GM18861 (cell line): ENCODE data around the gene ANAPC16.
"Not testable (repeated sequence)": the region's sequence is repeated elsewhere in the genome, so short reads cannot be mapped to it uniquely, and the experiment has no call there.

Source experiments
- ATAC-seq: cut with Tn5 transposase; IDR thresholded peaks from one replicate; pipeline ENCODE4 v1.9.1; 2021; ENCODE audit not compliant: unreplicated experiment

Gene ANAPC16

DNA sequence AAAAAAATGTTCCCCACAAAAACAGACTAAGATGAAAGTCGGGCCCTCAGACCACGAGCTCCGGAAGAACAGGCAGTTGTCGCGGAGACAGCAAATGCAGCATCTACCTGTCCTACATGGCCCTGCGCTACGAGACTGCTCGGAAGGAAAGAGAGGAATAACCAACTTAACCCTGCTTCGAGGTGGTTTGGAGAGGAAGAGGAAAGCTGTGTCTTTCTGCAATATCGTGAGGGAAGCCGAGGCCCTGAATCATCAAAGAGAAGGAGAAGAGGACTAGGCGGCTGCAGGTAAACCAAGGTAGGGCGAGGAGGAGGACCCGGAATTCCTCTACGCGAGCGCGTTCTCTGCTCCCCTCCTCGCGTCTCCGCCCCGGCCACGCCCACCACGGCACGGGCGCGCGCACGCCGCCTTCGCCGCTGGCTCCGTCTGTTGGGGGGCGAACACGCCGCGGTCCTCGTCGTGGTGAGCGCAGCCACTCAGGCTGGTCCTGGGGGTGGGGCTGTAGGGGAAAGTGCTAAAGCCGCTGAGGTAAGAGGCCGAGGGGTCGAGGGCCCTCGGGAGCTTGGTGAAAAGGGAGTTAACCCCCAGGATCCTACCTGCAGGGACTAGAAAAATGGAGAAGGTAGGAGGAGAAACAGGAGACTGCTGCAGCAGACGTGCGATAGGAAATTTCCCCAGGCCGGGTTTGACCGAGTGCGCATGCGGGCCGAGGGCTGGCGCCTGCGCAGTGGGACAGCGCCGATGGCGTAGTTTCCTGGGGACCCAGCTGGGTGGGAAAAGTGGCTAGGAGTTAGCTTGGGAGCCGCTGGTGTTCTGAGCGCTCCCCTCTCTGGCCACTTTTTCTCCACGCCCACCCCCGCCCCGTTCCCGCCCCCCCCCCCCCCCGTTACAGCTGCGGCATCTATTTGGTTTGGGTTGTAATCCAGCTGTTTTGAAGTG is at the start of gene ANAPC16, which contains the start of gene ASCC1:
TSS of gene ANAPC16 (plus strand) at position 402 of the 939 bp plus-strand sequence. CDS start 7,903 bp downstream, outside the sequence.
TSS of gene ASCC1 (minus strand) at position 666 of the 939 bp plus-strand sequence. CDS start 2,978 bp downstream, outside the sequence.
- ATAC-seq, result peak; percentile 70

- ATAC-seq, result no peak
These were observed 48.7 kb upstream of the ANAPC16 start for GRCh38 chr10:72167118-72167517.

DNA sequence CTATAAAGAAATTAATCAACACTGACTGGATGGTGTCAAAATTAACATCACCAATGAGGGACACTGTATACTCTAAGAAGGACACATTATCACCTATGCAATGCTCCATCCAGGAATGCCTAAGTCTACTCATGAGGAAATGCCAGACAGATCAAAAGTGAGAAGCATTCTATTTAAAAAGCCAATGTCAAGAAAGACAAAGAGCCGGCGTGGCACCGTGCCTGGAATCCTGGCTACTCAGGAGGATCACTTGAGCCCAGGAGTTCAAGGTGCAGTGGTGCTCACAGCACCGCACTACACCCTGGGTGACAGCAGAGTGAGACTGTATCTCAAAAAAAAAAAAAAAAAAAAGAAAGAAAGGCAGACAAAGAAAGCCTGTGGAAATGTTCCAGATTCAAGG is 45.5 kb upstream of the ANAPC16 start:
- no peak for ATAC-seq

DNA sequence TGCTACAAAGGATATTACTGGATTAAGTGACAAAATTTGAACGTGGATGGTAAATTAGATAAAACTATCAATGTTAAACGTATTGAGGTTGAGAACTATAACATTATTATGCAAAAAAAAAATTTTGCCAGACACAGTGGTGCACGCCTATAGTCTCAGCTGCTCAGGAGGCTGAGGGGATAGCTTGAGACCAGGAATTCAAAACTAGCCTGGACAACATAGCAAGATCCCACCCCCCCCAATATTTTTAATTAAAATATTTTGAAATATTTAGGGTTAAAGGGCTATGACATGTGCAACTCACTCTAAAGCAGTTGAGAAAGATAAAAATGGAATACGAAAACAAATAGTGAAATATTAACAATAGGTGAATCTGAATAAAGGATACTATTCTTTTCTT is 45.1 kb upstream of the ANAPC16 start:
- ATAC-seq, result no peak

DNA sequence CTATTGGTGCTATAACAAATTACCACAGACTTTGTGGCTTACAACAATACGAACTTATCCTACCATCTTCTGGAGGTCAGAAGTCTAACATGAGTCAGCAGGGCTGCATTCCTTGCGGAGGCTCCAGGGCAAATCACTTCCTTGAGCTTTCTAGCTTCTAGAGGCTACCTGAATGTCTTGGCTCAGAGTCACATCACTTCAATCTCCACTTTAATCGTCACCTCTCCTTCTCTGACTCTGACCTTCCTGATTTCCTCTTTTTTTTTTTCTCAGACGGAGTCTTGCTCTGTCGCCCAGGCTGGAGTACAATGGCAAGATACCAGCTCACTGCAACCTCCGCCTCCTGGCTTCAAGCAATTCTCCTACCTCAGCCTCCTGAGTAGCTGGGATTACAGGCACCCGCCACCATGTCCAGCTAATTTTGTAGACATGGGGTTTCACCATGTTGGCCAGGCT is 44.6 kb upstream of the ANAPC16 start:
- no peak for ATAC-seq

DNA sequence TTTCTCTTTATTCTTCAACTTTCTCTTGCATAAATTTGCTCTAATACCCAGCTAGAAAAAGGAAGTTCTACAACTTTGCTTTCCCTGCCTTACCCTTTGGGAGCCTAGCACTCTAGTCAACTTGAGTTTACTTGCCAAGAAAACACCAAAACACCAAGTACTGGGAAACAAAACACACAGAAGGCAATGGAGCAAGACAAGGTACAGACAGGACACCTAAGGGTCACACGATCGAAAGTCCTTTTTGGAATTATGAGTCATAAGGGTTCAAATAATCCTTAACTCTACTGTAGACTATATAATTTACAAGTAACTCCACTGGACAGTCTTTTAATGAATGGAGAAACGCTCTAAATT is 42.6 kb upstream of the ANAPC16 start:
- ATAC-seq, result no peak

DNA sequence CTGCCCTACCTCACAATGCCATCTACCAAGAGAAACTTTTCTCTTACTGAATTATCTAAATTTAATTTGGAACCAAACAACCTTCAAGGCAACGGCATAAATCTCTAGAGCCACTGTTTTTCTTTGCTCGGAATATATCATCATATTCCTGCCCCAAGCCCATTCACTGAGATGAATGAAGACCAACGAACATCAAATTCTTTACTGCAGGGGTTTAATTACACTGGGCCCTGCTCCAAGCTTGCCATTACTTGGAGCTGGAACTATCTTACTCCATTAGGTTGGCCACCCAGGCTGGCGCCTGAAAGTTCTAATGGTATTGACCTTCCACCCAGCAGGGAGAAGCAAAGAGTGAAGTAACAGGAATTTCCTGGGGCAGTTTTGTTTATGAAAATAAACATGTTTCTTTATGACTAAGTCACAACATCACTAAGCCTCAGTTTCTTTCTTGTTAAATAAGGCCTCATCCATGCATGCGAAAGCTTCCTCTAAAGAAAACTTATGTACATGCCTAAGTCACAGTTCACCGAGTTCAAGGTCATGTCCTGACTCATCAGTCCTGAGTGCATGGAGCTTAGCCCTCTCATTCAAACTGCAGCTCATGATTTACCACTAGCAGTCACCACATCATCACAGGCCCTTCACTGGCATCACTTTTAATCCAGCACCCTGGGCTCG is 42.1 kb upstream of the ANAPC16 start:
- ATAC-seq, result peak; percentile 56

- no peak for ATAC-seq
These were observed 41.5 kb upstream of the ANAPC16 start for GRCh38 chr10:72174297-72174662.

DNA sequence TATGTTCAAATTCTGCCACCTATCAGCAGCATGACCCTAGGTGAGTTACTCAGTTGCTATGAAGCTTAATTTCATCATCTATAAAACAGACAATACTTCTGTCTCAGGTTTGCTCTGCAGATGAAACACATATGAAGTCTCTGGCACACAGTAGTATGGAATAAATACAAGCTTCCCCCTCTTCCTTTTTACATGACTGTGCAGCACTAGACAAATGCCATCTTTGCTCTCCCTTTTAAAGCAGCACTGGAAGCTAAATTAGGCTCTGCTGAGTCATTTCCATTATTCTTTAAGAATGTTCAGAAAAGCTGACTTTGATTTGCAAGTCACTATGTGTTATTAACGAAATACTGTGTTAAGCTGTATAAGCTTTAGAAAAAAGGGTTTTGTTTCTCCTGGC is 40.7 kb upstream of the ANAPC16 start:
- ATAC-seq, result no peak

DNA sequence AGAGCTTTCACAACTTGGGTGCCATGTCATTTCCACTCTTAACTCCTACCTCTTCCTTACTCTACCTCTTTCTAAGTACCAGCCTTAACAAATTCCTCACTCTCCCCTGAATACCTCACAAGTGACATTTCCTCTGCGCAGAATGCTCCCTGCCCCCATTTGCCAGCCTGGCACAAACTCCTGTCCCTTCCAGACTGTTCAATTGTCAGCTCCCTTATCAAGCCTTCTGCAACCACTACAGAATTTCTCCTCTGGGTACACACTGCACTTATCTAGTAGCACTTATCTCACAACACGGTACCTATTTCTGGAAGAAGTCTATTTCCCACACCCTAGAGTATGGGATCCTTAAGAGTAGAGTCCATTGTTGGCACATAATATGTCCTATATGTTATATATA is 39.1 kb upstream of the ANAPC16 start:
- ATAC-seq, result no peak

DNA sequence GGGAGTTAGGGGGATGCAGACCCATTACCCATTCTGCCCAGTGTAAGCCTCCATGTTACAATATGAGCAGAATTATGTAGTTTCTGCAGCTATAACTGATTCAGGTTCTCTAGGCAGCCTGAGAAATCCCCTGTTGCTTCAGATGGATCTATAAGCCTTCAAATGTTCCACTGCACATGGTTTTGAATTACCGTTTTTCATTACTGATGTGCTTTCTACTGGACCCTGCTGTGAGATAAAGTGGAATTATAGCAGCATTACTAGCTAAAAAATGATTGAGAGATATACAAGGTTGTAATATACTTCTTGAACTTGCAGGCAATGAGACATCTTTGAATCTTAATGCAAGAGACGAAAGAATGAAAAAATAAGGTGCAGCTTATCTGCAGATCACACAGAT is 38.4 kb upstream of the ANAPC16 start:
- ATAC-seq, result no peak

GRCh38 chr10:72184156-72184555 is 31.7 kb upstream of the ANAPC16 start:
- ATAC-seq, result no peak

DNA sequence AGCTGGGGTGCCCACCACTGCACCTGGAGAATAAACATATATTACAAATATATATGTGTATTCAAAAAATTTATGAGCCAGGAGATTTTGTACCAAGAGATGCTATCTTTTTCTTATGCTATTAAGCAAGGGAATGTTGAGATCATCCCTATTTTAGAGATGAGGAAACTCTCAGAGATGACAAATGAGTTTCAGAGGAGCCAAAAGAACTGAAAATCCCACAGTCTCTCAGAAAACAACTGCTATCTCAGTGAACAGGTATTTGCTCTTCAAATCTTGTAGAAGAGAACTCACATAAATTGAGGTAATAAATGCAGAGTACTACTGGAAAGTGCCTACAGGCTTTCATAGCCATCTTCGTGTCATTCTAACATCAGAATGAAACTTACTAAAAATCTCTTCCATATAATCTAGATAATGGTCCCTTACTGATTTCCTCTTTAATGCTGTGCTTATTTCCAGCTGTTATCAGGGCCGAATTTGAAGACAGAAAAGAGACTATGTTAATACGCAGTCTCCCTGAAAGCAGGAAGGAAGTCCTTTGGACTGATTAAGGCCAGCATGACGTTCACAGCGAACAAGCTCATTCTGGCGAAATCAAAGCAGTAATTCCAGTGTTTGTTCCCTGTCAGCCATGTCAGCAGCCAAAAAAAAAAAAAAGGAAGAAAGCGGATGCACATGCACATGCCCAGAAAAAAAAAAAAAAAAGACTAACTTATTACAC is 29.4 kb upstream of the ANAPC16 start:
- no peak for ATAC-seq

DNA sequence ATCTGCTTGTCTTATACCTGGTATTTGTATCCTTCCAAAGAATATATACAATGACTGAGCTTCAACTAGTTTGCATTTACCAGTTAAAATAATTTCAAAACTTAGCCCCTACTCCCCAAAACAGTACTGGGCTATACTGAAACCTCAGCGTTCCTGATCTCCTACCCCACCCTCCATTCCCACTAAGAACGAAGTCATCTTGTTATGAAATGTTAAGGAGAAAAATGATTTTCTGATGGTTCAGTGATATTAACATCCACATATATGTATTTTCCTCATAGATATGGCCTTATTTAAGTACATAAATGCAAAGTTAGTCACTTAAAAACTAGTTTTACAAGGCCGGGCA is 28.9 kb upstream of the ANAPC16 start:
- no peak for ATAC-seq

DNA sequence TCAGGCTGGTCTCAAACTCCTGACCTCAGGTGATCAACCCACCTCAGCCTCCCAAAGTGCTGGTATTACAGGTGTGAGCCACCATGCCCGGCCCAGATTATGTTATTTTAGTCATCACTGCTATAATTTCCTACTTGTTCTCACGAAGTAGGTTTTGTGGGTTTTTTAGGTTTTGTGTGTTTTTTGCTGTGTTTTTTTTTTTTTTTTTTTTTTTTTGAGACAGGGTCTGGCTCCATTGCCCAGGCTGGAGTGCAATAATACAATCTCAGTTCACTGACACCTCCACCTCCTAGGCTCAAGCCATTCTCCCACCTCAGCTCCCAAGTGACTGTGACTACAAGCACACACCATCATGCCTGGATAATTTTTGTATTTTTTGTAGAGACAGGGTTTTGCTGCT is 20.9 kb upstream of the ANAPC16 start:
- ATAC-seq, result no peak

GRCh38 chr10:72200883-72201282 is 14.9 kb upstream of the ANAPC16 start:
- ATAC-seq, result no peak

DNA sequence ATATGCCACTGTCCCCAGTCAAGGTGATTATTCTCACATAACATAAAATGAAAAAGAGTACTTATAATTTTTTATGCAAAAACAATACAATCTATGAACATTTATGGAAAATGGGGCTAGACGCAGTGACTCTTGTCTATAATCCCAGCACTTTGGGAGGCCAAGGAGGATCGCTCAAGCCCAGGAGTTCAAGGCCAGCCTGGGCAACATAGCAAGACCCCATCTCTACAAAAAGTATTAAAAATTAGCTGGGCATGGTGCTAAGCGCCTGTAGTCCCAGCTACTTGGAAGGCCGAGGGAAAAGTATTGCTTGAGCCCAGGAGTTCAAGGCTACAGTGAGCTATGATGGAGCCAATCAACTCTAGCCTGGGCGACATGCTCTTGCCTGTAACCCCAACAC is 14.5 kb upstream of the ANAPC16 start:
- ATAC-seq, result no peak

DNA sequence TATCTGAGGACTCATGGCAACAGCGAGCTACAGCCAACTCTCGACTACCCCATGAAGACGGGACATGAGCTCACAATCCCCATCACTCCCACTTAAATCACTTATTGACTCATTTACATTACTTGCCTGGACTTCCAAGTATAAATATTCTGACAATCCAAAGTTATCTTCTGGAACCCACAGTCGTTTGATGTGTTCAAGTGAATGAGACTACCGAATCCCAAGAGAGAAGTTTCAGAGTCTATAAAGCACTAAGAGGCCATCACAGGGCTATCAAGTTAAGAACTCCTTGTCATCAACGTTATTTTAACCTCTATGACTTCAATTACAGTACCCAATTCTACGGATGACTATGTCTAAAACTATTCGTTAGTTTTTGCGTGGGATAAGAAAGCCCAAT is 11.5 kb upstream of the ANAPC16 start:
- no peak for ATAC-seq

DNA sequence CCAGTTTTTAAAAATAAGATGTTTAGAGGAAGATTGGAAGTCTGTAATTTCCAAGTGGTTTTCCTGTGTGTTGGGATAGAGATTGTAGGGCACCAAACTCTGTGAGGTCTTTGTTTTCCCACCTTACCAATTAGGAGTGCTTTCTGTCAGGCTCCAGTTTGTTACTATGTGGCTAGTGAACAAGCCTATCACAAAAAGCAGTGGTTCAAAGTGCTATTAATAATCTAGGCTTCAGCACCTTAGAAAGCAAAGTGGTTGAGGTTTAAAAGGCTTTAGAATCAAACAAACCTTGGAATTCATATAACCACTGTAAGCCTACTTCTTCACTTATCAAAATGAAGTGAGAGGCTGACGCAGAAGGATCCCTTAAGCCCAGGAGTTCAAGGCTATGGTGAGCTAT is 11.1 kb upstream of the ANAPC16 start:
- ATAC-seq, result no peak

DNA sequence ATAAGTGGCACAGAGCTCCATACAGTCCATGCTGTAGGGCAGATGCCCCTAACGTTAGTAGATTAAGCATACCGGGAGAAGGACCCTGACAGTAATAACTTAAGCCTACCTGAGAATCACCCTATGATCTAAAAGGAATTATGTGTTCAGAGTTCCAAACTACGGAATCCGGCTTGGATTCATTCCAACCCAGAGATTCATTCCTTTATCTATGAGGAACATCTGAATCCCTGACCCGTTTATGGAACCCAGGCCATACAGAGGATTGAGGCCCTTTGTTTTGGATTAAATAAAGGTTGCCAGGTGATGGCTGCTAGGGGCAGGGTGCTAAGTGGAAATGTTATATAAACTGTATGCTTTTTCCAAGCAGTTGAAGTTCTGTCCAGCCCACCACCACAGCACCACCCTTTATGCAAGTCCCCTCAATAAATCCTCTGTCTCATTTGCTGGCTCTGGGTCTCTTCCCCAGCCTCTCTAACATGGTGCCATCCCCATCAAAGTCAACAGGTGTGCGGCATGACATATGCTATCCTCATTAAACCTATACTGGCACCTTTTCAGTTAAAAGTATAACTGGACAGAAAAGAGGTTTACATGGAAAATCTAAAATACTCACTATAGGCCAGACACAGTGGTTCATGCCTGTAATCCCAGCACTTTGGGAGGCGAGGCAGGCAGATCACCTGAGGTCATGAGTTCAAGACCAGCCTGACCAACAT is 9.1 kb upstream of the ANAPC16 start:
- ATAC-seq, result no peak

DNA sequence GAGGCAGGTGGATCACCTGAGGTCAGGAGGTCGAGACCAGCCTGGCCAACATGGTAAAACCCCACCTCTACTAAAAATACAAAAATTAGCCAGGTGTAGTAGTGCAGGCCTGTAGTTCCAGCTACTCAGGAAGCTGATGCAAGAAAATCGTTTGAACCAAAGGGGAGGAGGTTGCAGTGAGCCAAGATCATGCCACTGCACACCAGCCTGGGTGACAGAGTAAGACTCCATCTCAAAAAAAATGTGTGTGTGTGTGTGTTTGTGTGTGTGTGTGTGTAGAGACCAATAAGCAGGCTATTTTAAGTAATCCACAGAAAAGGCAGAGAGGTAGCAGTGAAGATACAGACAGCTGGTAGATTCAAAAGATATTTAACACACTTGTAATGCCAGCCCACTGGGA is 7.3 kb upstream of the ANAPC16 start:
- ATAC-seq, result not testable (repeated sequence)
